ENCODE measurements around the gene ANKRD6. TPM values are rescaled to one million over a fixed set of nuclear protein-coding genes. Genes with fewer than 3 reads are reported as not detected.

Gene ANKRD6
- total RNA-seq, 2 experiments from 2014 or later, result 3.9 to 4.7 TPM

GRCh38 chr6:89582669-89583325 is 149.8 kb downstream of the ANKRD6 start:
- ChIA-PET CTCF (no interaction called here), POLR2A (no interaction called here)

- POLR2A ChIA-PET, result no interaction called here
- CTCF ChIA-PET, result no interaction called here
These were observed 150.6 kb downstream of the ANKRD6 start for GRCh38 chr6:89583559-89583958.

GRCh38 chr6:89584539-89584938 is 151.6 kb downstream of the ANKRD6 start:
- POLR2A ChIA-PET, result no interaction called here
- CTCF ChIA-PET, result interaction anchor here (0.6 kb wide), 1 partner anchor 113 kb away, joined by 5 read pairs; no protein-coding TSS in a partner anchor

GRCh38 chr6:89585154-89585553 is 152.2 kb downstream of the ANKRD6 start:
- POLR2A ChIA-PET, result no interaction called here

GRCh38 chr6:89589297-89590025 is 156.5 kb downstream of the ANKRD6 start:
- POLR2A ChIA-PET, result no interaction called here
- CTCF ChIA-PET, result no interaction called here

More at GRCh38 chr6:89585154-89585553, 152.2 kb downstream of the ANKRD6 start:
- CTCF ChIA-PET, result no interaction called here

- CTCF ChIA-PET, result no interaction called here
- POLR2A ChIA-PET, result no interaction called here
These were observed 157.2 kb downstream of the ANKRD6 start for GRCh38 chr6:89590133-89590532.

- ChIA-PET CTCF (no interaction called here), POLR2A (no interaction called here)
These were observed 158.8 kb downstream of the ANKRD6 start for GRCh38 chr6:89591745-89592144.

- POLR2A ChIA-PET, result no interaction called here
These were observed 163.1 kb downstream of the ANKRD6 start for GRCh38 chr6:89596056-89596455.

GRCh38 chr6:89596484-89596883 is 163.5 kb downstream of the ANKRD6 start:
- ChIA-PET POLR2A (no interaction called here), CTCF (interaction anchor here (1.6 kb wide), 1 partner anchor 14 kb away, joined by 3 read pairs; no protein-coding TSS in a partner anchor)

More at GRCh38 chr6:89596056-89596455, 163.1 kb downstream of the ANKRD6 start:
- CTCF ChIA-PET, result interaction anchor here (1.6 kb wide), 1 partner anchor 15 kb away, joined by 3 read pairs; no protein-coding TSS in a partner anchor

GRCh38 chr6:89597372-89597771 is 164.4 kb downstream of the ANKRD6 start:
- CTCF ChIA-PET, result interaction anchor here (1.6 kb wide), 1 partner anchor 13 kb away, joined by 3 read pairs; no protein-coding TSS in a partner anchor
- POLR2A ChIA-PET, result no interaction called here

- POLR2A ChIA-PET, result no interaction called here
- CTCF ChIA-PET, result no interaction called here
These were observed 165.0 kb downstream of the ANKRD6 start for GRCh38 chr6:89597988-89598387.

GRCh38 chr6:89599727-89600126 is 166.8 kb downstream of the ANKRD6 start:
- CTCF ChIA-PET, result interaction anchor here (0.7 kb wide), 1 partner anchor 169 kb away, joined by 3 read pairs; no protein-coding TSS in a partner anchor
- POLR2A ChIA-PET, result no interaction called here

- ChIA-PET CTCF (interaction anchor here (1.6 kb wide), 1 partner anchor 230 kb away, joined by 3 read pairs; no protein-coding TSS in a partner anchor), POLR2A (no interaction called here)
These were observed 169.2 kb downstream of the ANKRD6 start for GRCh38 chr6:89602166-89602565.

- ChIA-PET POLR2A (no interaction called here), CTCF (interaction anchor here (0.8 kb wide), 1 partner anchor 173 kb away, joined by 3 read pairs; no protein-coding TSS in a partner anchor)
These were observed 171.7 kb downstream of the ANKRD6 start for GRCh38 chr6:89604653-89605052.

- CTCF ChIA-PET, result no interaction called here
- POLR2A ChIA-PET, result no interaction called here
These were observed 172.9 kb downstream of the ANKRD6 start for GRCh38 chr6:89605861-89606260.

- ChIA-PET POLR2A (no interaction called here), CTCF (interaction anchor here (0.9 to 3.6 kb wide), 8 partner anchors 13 to 238 kb away, joined by 3 to 16 read pairs (median 4); partner anchors contain the start of gene ANKRD6)
These were observed 177.2 kb downstream of the ANKRD6 start for GRCh38 chr6:89610149-89610642.

GRCh38 chr6:89611666-89612065 is 178.7 kb downstream of the ANKRD6 start:
- CTCF ChIA-PET, result interaction anchor here (0.7 kb wide), 1 partner anchor 864 kb away, joined by 3 read pairs; no protein-coding TSS in a partner anchor
- POLR2A ChIA-PET, result no interaction called here

GRCh38 chr6:89612121-89612520 is 179.2 kb downstream of the ANKRD6 start:
- ChIA-PET CTCF (no interaction called here), POLR2A (interaction anchor here (0.5 kb wide), 1 partner anchor 183 kb away, joined by 3 read pairs; no protein-coding TSS in a partner anchor)

- CTCF ChIA-PET, result no interaction called here
- POLR2A ChIA-PET, result no interaction called here
These were observed 180.8 kb downstream of the ANKRD6 start for GRCh38 chr6:89613790-89614189.

- CTCF ChIA-PET, result no interaction called here
- POLR2A ChIA-PET, result no interaction called here
These were observed 182.9 kb downstream of the ANKRD6 start for GRCh38 chr6:89615882-89616281.

GRCh38 chr6:89616531-89616930 is 183.6 kb downstream of the ANKRD6 start:
- ChIA-PET POLR2A (no interaction called here), CTCF (no interaction called here)

Data from activated CD8-positive, alpha-beta memory T cell treated with anti-CD3 and anti-CD28 coated beads for 36 hours (primary cell).